Tongue (tissue), 2 donors: Measurements from ENCODE around the gene CIPC. TPM values are rescaled to one million over a fixed set of nuclear protein-coding genes. Genes with fewer than 3 reads are reported as not detected.
A peak's percentile ranks its signal among the peaks of the same experiment; 100 is the strongest.

Source experiments
- DNase-seq: peaks from one replicate; pipeline ENCODE4 v3.0.0-alpha.2; 2015
- total RNA-seq: library from RNA; depleted of rRNA; stranded (reverse); fragments of >200 nt; gene quantifications from one replicate; pipeline ENCODE4 v1.2.3, GENCODE V29; 2014

The CIPC gene
- total RNA-seq, 1 donor from 2014 or later = 42.4 TPM

GRCh38 chr14:77126461-77126990 lies 28.5 kb downstream of the CIPC start:
- no peak for DNase-seq

- no peak for DNase-seq
Measured at GRCh38 chr14:77128414-77128891, 30.4 kb downstream of the CIPC start.

- no peak for DNase-seq
Measured at GRCh38 chr14:77130386-77130785, 32.3 kb downstream of the CIPC start.

- no peak for DNase-seq
Measured at GRCh38 chr14:77131206-77131605, 33.1 kb downstream of the CIPC start.

GRCh38 chr14:77131871-77132486 lies 33.9 kb downstream of the CIPC start:
- no peak for DNase-seq

GRCh38 chr14:77133720-77134338 lies 35.8 kb downstream of the CIPC start:
- DNase-seq = peak; percentile 94

- no peak for DNase-seq
Measured at GRCh38 chr14:77139022-77139421, 41.0 kb downstream of the CIPC start.

GRCh38 chr14:77139540-77140358 lies 41.7 kb downstream of the CIPC start:
- peak; percentile 51 for DNase-seq

GRCh38 chr14:77140359-77141213 lies 42.5 kb downstream of the CIPC start:
- DNase-seq = no peak

GRCh38 chr14:77141214-77142004 lies 43.4 kb downstream of the CIPC start, which contains the start of gene ZDHHC22:
Gene ZDHHC22 (minus strand): TSS chr14:77141791. CDS start chr14:77139738, 2,053 bp downstream.
- DNase-seq = peak; percentile 85

GRCh38 chr14:77142005-77142800 lies 44.1 kb downstream of the CIPC start:
- DNase-seq = no peak

- no peak for DNase-seq
Measured at GRCh38 chr14:77143071-77143470, 45.0 kb downstream of the CIPC start.

GRCh38 chr14:77144412-77145115 lies 46.5 kb downstream of the CIPC start:
- no peak for DNase-seq

- no peak for DNase-seq
Measured at GRCh38 chr14:77145975-77146740, 48.1 kb downstream of the CIPC start.

- no peak for DNase-seq
Measured at GRCh38 chr14:77148510-77149231, 50.6 kb downstream of the CIPC start.

- no peak for DNase-seq
Measured at GRCh38 chr14:77151245-77151644, 53.2 kb downstream of the CIPC start.

- DNase-seq = no peak
Measured at GRCh38 chr14:77151918-77152588, 54.0 kb downstream of the CIPC start.
